OCI-M2 (cell line): ENCODE measurements around the gene KRT33B.
"Not testable (repeated sequence)": the region's sequence is repeated elsewhere in the genome, so short reads cannot be mapped to it uniquely, and the experiment has no call there.

Experiments
- DNase-seq: peaks from one replicate; lab custom pipeline; 2025; ENCODE audit not compliant: unreplicated experiment; lab: John Stamatoyannopoulos, UW

The KRT33B gene

DNA sequence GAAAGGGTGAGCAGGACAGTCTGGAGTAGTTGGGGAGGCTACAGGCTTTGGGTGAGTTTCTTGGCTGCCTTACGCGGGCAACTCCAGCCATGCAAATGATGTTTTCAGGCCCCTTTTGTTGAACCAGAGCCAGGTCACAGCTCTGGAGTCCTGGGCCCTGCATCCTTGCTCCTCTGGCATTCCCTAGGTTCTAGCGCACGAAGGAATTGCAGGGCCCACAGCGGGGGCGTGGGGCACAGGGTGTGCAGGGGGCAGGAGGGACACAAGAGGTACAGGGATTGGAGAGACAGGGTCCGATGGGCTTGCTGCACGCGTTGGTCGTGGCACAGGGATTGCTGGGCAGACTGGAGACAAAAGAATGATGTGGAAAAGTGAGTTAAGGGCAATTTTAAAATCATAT is 24.2 kb upstream of the KRT33B start:
- no peak for DNase-seq

DNA sequence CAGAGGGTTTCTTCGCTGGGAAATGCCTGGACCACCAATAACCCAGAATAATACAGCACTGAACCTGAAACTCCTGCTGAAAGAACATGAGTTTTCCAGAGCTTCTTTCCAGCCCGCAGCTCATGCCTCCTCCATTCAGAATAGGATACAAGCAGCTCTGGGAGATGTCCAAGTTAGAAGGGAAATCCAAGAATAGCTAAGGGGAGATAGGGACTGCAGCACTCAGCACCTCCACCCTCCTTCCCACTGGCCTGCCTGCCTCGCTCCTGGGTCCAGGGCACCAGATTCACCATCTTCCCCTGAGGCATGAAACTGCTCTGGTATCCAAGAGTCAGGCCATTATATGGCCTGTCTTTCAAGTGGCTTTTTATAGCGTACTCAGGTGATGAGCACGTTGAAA is 23.7 kb upstream of the KRT33B start:
- DNase-seq, result no peak

DNA sequence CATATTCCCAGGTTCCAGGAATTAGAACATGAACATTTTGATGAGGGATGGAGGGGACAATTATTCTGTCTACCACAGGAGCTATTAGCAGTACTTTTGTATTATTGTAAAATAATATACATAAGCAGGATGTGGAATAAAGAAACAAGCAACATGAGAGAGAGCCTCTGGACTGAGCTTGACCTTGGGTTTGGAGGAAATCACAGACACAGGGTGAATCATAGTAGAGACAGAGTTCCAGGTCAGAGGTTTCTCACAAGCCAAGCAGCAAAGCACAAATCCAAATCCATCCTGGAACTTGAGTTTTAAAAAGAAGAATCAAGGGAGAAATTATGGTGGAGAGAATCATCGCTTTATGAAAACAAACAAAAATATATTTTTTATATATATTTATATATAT is 22.7 kb upstream of the KRT33B start:
- no peak for DNase-seq

DNA sequence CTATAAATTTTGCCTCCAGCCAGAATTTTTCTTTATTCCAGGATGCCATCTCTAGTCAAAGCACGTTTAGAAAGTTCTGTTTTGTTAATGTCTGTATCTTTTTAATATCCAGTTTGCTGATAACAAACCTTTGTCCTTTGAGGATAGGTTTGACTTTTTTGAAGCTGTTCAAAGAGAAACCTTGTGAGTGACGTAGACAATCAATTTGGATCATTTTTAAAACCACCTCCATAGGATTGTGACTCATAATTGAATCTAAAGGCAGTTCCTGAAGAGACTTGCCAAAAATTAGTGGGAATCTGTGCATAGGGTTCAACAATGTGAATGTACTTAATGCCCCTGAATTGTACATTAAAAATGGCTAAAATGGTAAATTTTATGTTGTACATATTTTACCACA is 21.9 kb upstream of the KRT33B start:
- no peak for DNase-seq

GRCh38 chr17:41390411-41390938 is 20.9 kb upstream of the KRT33B start:
- DNase-seq, result no peak

DNA sequence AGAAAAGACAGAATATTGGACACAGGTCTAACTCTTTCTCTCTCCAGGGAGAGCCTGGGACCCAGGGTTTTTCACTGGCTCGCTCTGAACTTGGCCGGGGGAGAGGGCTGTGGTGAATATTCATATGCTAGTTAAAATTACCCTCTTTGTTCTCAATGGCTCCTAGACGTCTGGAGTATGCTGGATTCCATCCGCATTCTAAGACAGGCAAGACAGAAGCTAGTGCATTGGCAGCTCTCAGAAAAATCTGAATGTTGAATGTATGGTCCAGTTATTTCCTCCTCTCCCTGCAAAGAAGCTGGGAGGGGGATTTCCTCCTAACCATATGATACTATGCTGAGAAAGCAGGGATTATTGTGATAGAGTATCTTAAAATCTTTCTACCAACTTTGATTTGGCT is 18.1 kb upstream of the KRT33B start:
- DNase-seq, result no peak

GRCh38 chr17:41386227-41386626 is 16.6 kb upstream of the KRT33B start:
- no peak for DNase-seq

- DNase-seq, result no peak
Observed at GRCh38 chr17:41383690-41384089, 14.1 kb upstream of the KRT33B start.

GRCh38 chr17:41382394-41382793 is 12.8 kb upstream of the KRT33B start:
- DNase-seq, result no peak

GRCh38 chr17:41381943-41382342 is 12.3 kb upstream of the KRT33B start, which contains the start of gene KRT34:
KRT34 (minus strand) TSS chr17:41382306; CDS start chr17:41382246, 60 bp downstream.
- not testable (repeated sequence) for DNase-seq

- DNase-seq, result not testable (repeated sequence)
Observed at GRCh38 chr17:41380091-41380490, 10.5 kb upstream of the KRT33B start.

DNA sequence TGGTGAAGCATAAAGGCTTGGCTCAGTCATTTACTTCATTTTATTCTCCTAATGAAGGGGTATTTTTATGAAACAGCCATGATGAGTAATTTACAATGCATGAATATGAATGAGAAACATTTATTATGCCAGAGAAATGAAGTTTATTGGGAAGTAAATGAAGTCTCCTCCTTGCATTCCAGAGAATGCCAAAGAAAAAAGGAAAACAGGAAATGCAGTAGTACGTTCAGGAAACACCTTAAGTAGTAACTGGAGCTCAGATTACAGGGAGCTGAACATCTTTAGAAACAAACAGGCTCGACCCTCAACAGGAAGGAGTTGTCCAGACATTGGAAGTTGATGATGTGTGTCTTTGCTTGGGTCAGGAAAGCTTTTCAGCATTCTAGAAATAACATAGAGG is 7.9 kb upstream of the KRT33B start:
- no peak for DNase-seq

- DNase-seq, result no peak
Observed at GRCh38 chr17:41369023-41369422, 590 bp downstream of the KRT33B start.

DNA sequence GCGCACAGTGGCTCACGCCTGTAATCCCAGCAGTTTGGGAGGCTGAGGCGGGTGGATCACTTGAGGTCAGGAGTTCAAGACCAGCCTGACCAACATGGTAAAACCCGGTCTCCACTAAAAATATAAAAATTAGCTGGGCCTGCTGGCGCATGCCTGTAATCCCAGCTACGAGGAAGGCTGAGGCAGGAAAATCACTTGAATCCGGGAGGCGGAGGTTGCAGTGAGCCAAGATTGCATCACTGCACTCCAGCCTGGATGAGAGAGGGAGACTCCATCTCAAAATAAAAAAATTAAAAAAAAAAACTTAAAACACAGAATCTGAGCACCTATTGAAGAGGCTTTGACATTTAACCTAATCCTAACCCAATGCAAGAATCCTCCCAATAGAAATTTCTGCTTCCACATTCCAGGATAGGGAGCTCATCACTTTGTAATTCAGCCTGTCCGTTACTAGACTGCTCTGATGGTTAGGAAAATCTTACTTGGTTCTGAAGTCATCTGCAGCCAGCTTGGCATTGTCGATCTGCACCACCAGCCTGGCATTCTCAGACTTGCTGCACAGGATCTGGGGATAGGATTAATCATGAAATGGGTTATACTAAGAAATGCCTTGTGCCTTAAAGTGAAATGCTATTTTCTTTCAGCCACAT is 2.1 kb downstream of the KRT33B start:
- no peak for DNase-seq

DNA sequence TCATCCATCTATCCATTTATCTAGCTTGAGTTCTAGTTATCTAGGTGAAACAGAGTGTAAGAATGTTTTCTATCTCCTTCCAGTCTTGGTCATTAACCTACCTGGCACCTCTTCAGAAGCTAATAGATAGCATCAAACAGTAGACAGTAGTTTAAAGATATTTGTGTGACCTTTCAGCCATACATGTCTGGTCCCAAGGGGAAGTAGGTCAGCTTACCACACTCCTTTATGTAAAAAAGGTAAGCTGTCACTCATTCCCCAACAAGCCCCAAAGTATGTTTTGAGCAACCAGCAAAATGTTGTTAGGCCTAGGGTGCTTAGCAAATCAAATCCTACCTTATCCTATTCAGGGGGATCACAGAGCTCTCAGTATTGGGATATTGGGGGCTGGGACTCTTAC is 3.5 kb downstream of the KRT33B start:
- DNase-seq, result no peak

GRCh38 chr17:41363881-41364280 is 5.7 kb downstream of the KRT33B start:
- no peak for DNase-seq

GRCh38 chr17:41360296-41360995 is 9.2 kb downstream of the KRT33B start:
- DNase-seq, result no peak

- no peak for DNase-seq
Observed at GRCh38 chr17:41354536-41354935, 15.1 kb downstream of the KRT33B start.

DNA sequence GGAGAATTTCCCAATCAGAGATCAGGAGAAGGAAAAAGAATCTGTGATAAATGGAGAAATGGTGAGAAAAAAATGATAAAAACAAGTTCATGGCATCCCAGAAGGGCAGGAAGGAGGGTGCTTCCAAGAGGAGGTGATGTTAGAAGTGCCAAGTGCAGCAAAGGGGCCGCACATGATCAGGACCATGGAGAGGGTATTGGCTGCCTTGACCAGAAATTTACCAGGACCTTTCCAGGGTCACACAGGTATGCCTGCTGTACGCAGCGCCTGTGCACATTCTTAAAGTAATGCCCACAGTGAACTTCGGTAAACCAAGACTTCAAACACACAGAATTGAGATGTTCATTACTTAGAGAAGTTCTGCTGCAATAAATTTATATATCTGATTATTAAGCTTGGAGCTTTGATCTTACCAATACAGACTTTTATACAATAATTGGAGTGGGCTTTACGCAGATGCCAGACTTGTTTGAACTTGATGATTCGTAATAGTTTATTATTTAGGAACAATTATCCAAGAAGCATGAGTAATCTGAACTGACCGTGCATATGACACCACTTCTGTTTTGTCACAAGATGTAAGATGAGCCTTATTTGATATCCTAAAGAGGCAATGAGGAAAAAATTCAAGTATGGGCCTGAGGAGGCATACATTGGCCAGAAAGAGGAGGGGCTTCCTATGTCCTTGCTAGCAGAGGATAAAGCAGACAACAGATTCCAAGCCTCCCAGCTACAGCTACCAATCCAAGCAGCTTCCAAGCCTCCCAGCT is 16.8 kb downstream of the KRT33B start:
- no peak for DNase-seq

DNA sequence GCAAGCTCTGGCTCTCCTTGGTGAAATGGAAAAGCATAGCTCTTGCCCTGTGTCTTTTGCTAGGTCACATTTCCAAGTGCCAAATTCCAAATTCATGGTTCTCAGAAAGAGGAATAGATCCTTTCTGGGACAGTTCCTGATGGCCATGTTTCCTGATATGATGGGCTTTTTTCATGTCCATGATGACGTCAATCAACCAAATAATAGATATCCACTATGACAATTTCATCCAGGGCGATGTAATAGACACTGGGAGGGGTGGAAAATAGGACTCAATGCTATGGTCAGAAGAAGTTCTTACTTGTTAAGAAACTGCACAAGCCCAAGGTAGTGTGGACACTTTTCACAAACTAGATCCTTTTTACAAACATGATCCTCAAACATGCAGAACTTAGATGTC is 18.4 kb downstream of the KRT33B start:
- no peak for DNase-seq

DNA sequence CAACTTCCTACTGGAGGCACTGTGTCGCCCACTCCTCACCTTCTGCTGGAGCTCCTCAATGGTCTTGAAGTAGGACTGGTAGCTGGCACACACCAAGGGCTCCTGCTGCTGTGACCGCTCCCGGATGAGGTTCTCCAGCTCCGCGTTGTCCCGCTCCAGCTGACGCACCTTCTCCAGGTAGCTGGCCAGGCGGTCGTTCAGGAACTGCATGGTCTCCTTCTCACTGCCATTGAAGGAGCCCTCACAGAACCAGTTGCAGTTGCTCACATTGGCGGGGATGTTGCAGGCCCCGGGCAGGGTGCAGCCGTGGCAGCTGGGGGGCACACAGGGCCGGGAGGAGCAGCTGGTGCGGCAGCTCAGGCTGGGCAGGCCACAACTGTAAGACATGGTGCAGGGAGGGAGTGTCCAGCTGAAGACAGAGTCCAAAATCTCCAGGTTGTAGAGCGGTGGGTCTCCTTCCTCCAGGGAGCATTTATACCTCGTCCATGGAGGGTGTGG is 19.2 kb downstream of the KRT33B start, which contains the start of gene KRT33A:
Gene KRT33A, minus strand, starts transcription at position 448 of the 498 bp plus-strand sequence. Its CDS starts 61 bp downstream, at position 387.
- not testable (repeated sequence) for DNase-seq
